Neuronal stem cell (in vitro differentiated cells): ENCODE results near the gene TMEM181.
"Not testable (repeated sequence)": the region's sequence is repeated elsewhere in the genome, so short reads cannot be mapped to it uniquely, and the experiment has no call there.

Experiments used
- DNase-seq: peaks from one replicate; pipeline ENCODE4 v3.0.0-alpha.2; 2013; ENCODE audit warnings: low spot score
- H2AFZ ChIP-seq: one replicate; pipeline ENCODE4 v1.6.1; 2013; ENCODE audit warnings: mild to moderate bottlenecking, low read length, inconsistent platforms
- H2AK5ac ChIP-seq: 2 replicates; pipeline ENCODE4 v1.6.1; 2013; ENCODE audit warnings: low read depth, mild to moderate bottlenecking, inconsistent platforms, low read length, moderate library complexity, mixed read lengths
- H2BK120ac ChIP-seq: 2 replicates; pipeline ENCODE4 v1.6.1; 2013; ENCODE audit warnings: low read depth, mild to moderate bottlenecking, inconsistent platforms, low read length, moderate library complexity, mixed read lengths
- H2BK12ac ChIP-seq: one replicate; pipeline ENCODE4 v1.6.1; 2013; ENCODE audit warnings: low read length, inconsistent platforms
- H2BK15ac ChIP-seq: 2 replicates; pipeline ENCODE4 v1.6.1; 2013; ENCODE audit warnings: mild to moderate bottlenecking, low read length, inconsistent platforms, mixed read lengths
- H2BK5ac ChIP-seq: one replicate; pipeline ENCODE4 v1.6.1; 2013; ENCODE audit warnings: inconsistent platforms, mild to moderate bottlenecking, low read length, moderate library complexity
- H3K14ac ChIP-seq: one replicate; pipeline ENCODE4 v1.6.1; 2013; ENCODE audit warnings: low read length, inconsistent platforms
- H3K18ac ChIP-seq: 2 replicates; pipeline ENCODE4 v1.6.1; 2013; ENCODE audit warnings: low read length, inconsistent platforms
- H3K23ac ChIP-seq: 2 replicates; pipeline ENCODE4 v1.6.1; 2013; ENCODE audit warnings: low read depth, mild to moderate bottlenecking, mixed read lengths, low read length, inconsistent platforms; ENCODE audit not compliant: poor library complexity
- H3K27ac ChIP-seq: replicated peaks from 3 replicates; pipeline ENCODE4 v1.5.1; 2013; ENCODE audit warnings: low read length, inconsistent platforms
- H3K27me3 ChIP-seq, 3 experiments: 2 replicates each; pipeline ENCODE4 v1.6.1; 2013; ENCODE audit warnings: low read length in 3 of 3, mild to moderate bottlenecking in 2 of 3, inconsistent platforms in 1 of 3, low read depth in 1 of 3, mixed read lengths in 1 of 3, moderate library complexity in 1 of 3; ENCODE audit not compliant: control insufficient read depth in 3 of 3, insufficient read depth in 3 of 3
- H3K36me3 ChIP-seq, 2 donors: replicated peaks in 1 of 2; 2 replicates each; pipeline ENCODE4 v1.6.1; 2013; ENCODE audit warnings: low read length in 2 of 2; ENCODE audit not compliant: control insufficient read depth in 2 of 2, insufficient read depth in 2 of 2
- H3K4ac ChIP-seq: 2 replicates; pipeline ENCODE4 v1.6.1; 2013; ENCODE audit warnings: inconsistent platforms, mild to moderate bottlenecking, low read length, moderate library complexity
- H3K4me1 ChIP-seq, 2 donors: 1 replicate in 1 of 2; 2 replicates in 1 of 2; pipeline ENCODE4 v1.6.1; 2013; ENCODE audit warnings: low read length in 2 of 2, low read depth in 1 of 2; ENCODE audit not compliant: control insufficient read depth in 2 of 2, insufficient read depth in 1 of 2
- H3K4me2 ChIP-seq: one replicate; pipeline ENCODE4 v1.6.1; 2013; ENCODE audit warnings: mild to moderate bottlenecking, low read length, inconsistent platforms; ENCODE audit not compliant: insufficient read depth, poor library complexity, severe bottlenecking
- H3K4me3 ChIP-seq, 2 donors: 2 replicates each; pipeline ENCODE4 v1.5.1; 2013; ENCODE audit warnings: low read length in 2 of 2, mild to moderate bottlenecking in 2 of 2, inconsistent platforms in 1 of 2, moderate library complexity in 1 of 2
- H3K79me1 ChIP-seq: one replicate; pipeline ENCODE4 v1.6.1; 2013; ENCODE audit warnings: low read depth, mild to moderate bottlenecking, inconsistent platforms, low read length, moderate library complexity
- H3K9ac ChIP-seq: one replicate; pipeline ENCODE4 v1.6.1; 2013; ENCODE audit warnings: mild to moderate bottlenecking, low read depth, low read length, inconsistent platforms; ENCODE audit not compliant: poor library complexity
- H3K9me3 ChIP-seq, 2 donors: replicated peaks in 1 of 2; 2 replicates each; pipeline versions ENCODE3 to v1.6.1; 2013; ENCODE audit warnings: low read length in 2 of 2, mild to moderate bottlenecking in 2 of 2, inconsistent platforms in 1 of 2, low read depth in 1 of 2, mixed read lengths in 1 of 2, moderate library complexity in 1 of 2; ENCODE audit not compliant: control insufficient read depth in 2 of 2, insufficient read depth in 1 of 2
- H4K8ac ChIP-seq: one replicate; pipeline ENCODE4 v1.6.1; 2013; ENCODE audit warnings: low read depth, mild to moderate bottlenecking, inconsistent platforms, low read length, moderate library complexity
- H4K91ac ChIP-seq: one replicate; pipeline ENCODE4 v1.6.1; 2013; ENCODE audit warnings: low read length, low read depth, mild to moderate bottlenecking, inconsistent platforms; ENCODE audit not compliant: poor library complexity
- WGBS, 2 donors: extraction: QIAGEN DNeasy Blood & Tissue Kit; methylation state at CpG; one replicate each; pipeline ENCODE4 v1.1.7; 2013; ENCODE audit warnings: missing lambda C conversion rate in 2 of 2, mixed read lengths in 1 of 2; ENCODE audit not compliant: insufficient read length in 2 of 2, insufficient replicate concordance in 1 of 2; ENCODE audit errors: extremely low coverage in 2 of 2; 5-methylcytosine and 5-hydroxymethylcytosine counted together

Gene TMEM181

GRCh38 chr6:158655569-158656450, 95.9 kb downstream of the TMEM181 start:
- Histone ChIP-seq H4K8ac (no peak overlapping the region), H2BK5ac (no peak overlapping the region), H3K27ac (no peak overlapping the region), H3K18ac (no peak overlapping the region), H2BK12ac (no peak overlapping the region), H3K4me3 (no peak overlapping the region), H3K9me3 (no peaks in the 10 kb centered on the region), H3K14ac (no peak overlapping the region), H2BK15ac (no peak overlapping the region), H3K4ac (no peak overlapping the region), H3K79me1 (no peaks in the 10 kb centered on the region), H3K4me2 (no peak overlapping the region), H2BK120ac (no peak overlapping the region), H3K27me3 (peaks cover 0 to 7% (median 0%) of the 10 kb centered on the region in 3 experiments), H2AFZ (no peak overlapping the region), H4K91ac (no peak overlapping the region), H3K23ac (no peak overlapping the region), H3K4me1 (peaks cover 0 to 3% of the 10 kb centered on the region in 2 donors), H2AK5ac (no peak overlapping the region), H3K9ac (no peak overlapping the region), H3K36me3 (no peaks in the 10 kb centered on the region)
- no CpG with 5 or more reads among the region's 22 CpGs for WGBS, 2 donors
- DNase-seq = no peak

GRCh38 chr6:158656986-158657385, 97.1 kb downstream of the TMEM181 start:
- H3K4me2 ChIP-seq, H3K4ac ChIP-seq, H2BK15ac ChIP-seq, H4K8ac ChIP-seq, H3K9me3 ChIP-seq, H3K9ac ChIP-seq, H4K91ac ChIP-seq, H2AFZ ChIP-seq, H3K23ac ChIP-seq, H3K14ac ChIP-seq, H3K4me1 ChIP-seq, H3K4me3 ChIP-seq, DNase-seq, H2AK5ac ChIP-seq, H2BK5ac ChIP-seq, H3K27ac ChIP-seq, H2BK120ac ChIP-seq, H3K18ac ChIP-seq, H3K36me3 ChIP-seq, H2BK12ac ChIP-seq, H3K79me1 ChIP-seq: not testable (repeated sequence)
- peaks cover 0 to 17% (median 0%) of the 10 kb centered on the region in 3 experiments for H3K27me3 ChIP-seq
- no CpG with 5 or more reads among the region's 9 CpGs for WGBS, 2 donors

- Histone ChIP-seq H3K4me1 (peaks cover 0 to 7% of the 10 kb centered on the region in 2 donors), H3K18ac (no peak overlapping the region), H3K9ac (no peak overlapping the region), H3K4me3 (no peak overlapping the region), H2AFZ (no peak overlapping the region), H3K23ac (no peak overlapping the region), H2AK5ac (no peak overlapping the region), H2BK5ac (no peak overlapping the region), H2BK120ac (no peak overlapping the region), H3K27ac (no peak overlapping the region), H3K4ac (no peak overlapping the region), H4K91ac (no peak overlapping the region), H4K8ac (no peak overlapping the region), H3K4me2 (no peak overlapping the region), H2BK12ac (no peak overlapping the region), H3K27me3 (peaks cover 0 to 47% (median 0%) of the 10 kb centered on the region in 3 experiments), H3K36me3 (no peaks in the 10 kb centered on the region), H3K79me1 (no peaks in the 10 kb centered on the region), H2BK15ac (no peak overlapping the region), H3K14ac (no peak overlapping the region), H3K9me3 (no peaks in the 10 kb centered on the region)
- no peak for DNase-seq
- no CpG with 5 or more reads among the region's 10 CpGs for WGBS, 2 donors
Observed at GRCh38 chr6:158660333-158660754, 100.5 kb downstream of the TMEM181 start.

- Histone ChIP-seq H3K4me2 (no peak overlapping the region), H3K4me3 (no peak overlapping the region), H3K18ac (no peak overlapping the region), H2BK15ac (no peak overlapping the region), H3K27ac (no peak overlapping the region), H2BK120ac (no peak overlapping the region), H3K4me1 (peaks cover 0 to 7% of the 10 kb centered on the region in 2 donors), H3K79me1 (no peaks in the 10 kb centered on the region), H2BK5ac (no peak overlapping the region), H3K4ac (no peak overlapping the region), H4K91ac (no peak overlapping the region), H2BK12ac (no peak overlapping the region), H3K9me3 (no peaks in the 10 kb centered on the region), H3K9ac (no peak overlapping the region), H4K8ac (no peak overlapping the region), H2AFZ (no peak overlapping the region), H3K27me3 (peaks cover 0 to 49% (median 0%) of the 10 kb centered on the region in 3 experiments), H3K14ac (no peak overlapping the region), H3K36me3 (no peaks in the 10 kb centered on the region), H2AK5ac (no peak overlapping the region), H3K23ac (no peak overlapping the region)
- no peak for DNase-seq
- WGBS, 2 donors = no CpG with 5 or more reads among the region's 3 CpGs
Observed at GRCh38 chr6:158661156-158661685, 101.3 kb downstream of the TMEM181 start.
